Measurements from ENCODE around the gene PFKFB1.
"Not testable (repeated sequence)": the region's sequence is repeated elsewhere in the genome, so short reads cannot be mapped to it uniquely, and the experiment has no call there.

Gene PFKFB1

DNA sequence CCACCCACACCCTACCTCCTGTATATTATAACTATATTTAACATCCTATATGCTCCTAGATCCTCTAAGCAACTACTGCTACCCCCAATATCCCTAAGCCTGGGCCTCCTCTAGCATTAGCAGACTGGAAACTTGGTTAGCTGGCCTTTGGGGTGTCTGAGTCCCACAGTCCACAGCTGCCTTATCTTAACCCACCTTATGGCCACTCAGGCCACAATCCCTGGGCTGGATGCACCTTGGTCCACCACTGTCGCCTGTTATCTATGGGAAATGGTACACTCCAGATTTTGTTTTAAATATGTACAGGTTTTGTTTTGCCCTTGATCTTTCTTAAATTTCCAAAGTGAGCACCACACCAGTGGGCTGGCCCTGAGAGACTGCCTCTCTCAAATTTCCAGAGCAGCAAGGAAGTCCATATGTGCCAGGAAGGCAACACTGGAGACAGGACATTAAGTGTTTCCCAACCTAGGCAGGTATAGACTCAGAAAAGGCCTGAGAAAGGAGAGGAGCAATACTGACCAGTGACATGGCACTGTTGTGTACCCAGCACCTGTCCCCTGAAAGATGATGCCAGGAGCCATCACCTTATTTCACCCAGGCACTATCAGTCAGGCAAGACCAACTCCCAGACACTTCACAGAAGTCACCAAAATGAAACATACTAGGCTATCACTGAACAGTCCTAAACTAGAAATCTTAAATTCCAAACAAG is 921 bp downstream of the PFKFB1 start:
- DNase-seq, result no peak

DNA sequence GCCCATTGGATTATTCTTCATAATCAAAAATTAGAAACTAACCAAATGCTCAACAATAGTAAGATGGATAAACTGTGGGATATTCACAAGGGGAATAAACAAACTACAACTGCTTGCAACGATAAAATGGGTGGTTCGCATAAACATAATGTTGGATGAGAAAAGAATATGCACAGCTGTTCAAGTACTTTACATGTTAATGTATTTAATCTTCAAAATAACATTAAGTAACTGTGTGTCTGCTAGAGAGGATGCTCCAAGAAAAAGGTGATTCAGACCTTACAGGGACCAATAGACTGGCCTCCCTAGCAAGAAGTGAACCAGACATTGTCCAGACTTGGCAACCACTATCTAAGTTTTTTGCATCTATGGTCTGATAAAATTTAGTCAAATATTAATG is 2.3 kb downstream of the PFKFB1 start:
- no peak for DNase-seq

DNA sequence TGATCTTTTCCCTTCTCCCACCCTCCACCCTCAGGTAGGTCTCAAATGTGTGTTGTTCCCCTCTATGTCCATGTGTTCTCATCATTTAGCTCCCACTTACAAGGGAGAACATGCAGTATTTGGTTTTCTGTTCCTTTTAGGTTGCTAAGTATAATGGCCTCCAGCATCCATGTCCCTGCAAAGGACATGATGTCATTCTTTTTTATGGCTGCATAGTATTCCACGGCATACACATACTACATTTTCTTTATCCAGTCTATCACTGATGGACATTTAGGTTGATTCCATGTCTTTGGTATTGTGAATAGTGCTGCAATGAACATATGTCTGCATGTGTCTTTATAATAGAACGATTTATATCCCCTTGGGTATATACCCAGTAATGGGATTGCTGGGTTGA is 10.7 kb downstream of the PFKFB1 start:
- DNase-seq, result not testable (repeated sequence)

DNA sequence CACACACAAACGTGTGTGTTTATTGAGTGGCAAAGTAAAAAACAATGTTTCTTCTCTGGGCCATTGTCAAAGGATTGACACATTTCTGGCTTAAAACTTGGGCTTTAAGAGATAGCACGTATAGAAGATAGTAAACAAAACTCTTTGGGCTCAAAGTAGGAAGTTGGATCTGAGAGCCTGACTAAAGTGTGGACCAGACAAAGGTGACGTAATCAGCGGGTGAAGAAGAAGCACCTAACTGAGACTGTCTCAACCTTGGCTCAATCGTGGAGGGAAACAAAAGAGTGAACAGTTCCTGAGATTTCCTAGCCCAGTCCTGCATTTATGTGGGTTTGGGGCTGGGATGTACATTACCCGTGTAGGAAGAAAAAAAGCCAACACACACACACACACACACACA is 13.7 kb downstream of the PFKFB1 start:
- DNase-seq, result no peak

DNA sequence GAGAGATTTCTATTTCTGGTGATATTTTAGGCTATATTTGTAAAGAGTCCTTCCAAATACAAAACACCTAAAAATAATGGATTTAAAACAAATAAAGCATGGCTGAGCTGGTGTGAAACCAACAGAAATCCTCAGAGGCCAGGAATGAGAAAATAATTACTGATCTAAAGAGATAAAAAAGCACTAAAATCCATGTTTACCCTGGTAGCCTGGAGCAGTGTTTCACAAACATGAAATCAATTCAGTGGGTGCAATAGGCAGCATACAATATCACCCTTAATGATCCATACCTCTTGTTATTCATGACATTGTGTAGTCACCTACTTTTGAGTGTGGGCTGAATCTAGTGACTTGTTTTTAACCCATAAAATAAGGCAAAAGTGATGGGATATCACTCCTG is 14.6 kb downstream of the PFKFB1 start:
- DNase-seq, result no peak

DNA sequence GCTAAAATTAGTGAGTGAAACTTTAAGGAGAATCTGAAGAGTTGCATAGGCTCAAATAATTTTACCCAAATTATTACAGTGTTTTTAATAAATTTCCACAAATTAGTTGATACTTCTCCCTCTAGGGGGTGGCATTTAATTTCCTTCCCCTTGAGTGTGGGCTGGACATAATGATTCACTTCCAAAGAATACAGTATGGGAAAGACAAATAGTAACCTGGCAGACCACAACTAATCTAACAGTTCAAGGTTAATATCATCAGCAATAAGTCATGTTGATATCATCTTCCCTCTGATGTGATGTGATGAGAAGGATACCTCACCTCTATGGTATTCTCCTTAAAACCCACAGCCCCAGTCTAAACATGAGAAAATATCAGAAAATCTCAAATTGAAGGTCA is 15.5 kb downstream of the PFKFB1 start:
- DNase-seq, result no peak

DNA sequence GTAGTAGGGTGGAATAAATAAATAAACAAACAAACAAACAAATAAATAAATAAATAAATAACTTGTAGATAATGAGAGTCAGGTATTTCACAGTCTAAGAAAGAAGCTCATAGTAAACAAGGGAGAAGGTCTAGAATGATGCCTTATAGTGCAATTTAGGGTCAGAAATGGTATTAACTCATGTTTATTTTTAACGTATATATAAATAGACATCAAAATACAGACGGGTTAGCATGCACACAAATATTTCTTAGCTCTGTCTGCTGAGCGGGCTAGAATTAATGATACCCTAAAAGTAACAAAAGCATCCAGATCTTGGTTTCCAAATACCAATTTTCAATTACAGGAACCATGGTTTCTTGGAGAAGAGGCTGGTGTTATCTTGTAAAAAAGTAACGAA is 16.6 kb downstream of the PFKFB1 start:
- DNase-seq, result no peak

DNA sequence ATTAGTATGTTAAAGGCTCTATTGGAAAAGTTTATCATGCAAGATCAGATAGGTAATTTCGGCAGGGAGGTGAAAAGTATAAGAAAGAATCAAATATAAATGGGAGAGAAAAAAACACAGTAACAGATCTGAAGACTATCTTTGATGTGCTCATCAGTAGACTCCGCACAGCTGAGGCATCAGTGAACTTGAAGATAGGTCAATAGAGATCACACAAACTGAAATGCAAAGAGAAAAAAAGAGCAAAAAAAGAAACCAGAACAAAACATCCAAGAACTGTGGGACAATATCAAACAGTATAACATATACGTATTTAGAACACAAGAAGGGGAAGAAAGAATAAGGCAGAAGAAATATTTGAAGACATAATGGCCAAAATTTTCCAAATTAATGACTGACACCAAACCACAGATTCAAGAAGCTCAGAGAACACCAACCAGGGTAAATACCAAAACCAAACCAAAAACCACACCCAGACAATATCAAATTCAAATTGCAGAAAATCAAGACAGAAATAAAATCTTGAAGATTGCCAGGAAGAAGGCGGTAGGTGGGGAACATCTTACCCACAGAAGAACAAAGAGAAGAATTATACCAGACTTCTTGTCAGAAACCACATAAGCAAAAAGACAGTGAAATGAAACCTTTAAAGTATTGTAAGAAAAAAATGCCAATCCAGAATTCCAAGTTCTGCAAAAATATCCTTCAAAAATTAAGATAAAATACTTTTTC is 29.1 kb downstream of the PFKFB1 start:
- peak in 4 of 6 experiments; percentile 2 to 56 (median 54) for DNase-seq

DNA sequence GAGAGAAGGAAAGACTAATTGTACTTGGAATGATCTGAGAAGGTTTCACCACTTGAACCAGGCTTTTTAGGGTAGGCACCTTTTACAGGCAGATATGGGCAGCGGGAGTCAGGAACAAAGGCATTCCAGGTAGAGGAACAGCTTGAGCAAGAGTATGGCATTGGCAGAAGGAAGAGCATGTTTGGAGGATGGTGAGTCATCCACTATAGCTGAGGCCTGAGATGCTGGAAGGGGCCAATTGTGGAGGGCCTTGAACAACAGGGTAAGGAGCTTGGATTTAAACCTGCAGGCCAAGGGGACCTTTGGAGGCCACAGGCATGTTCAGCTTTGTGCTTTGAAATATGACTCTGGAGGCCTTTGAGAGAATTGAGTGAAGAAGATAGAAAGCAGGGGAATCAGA is 32.2 kb downstream of the PFKFB1 start:
- DNase-seq, result no peak

DNA sequence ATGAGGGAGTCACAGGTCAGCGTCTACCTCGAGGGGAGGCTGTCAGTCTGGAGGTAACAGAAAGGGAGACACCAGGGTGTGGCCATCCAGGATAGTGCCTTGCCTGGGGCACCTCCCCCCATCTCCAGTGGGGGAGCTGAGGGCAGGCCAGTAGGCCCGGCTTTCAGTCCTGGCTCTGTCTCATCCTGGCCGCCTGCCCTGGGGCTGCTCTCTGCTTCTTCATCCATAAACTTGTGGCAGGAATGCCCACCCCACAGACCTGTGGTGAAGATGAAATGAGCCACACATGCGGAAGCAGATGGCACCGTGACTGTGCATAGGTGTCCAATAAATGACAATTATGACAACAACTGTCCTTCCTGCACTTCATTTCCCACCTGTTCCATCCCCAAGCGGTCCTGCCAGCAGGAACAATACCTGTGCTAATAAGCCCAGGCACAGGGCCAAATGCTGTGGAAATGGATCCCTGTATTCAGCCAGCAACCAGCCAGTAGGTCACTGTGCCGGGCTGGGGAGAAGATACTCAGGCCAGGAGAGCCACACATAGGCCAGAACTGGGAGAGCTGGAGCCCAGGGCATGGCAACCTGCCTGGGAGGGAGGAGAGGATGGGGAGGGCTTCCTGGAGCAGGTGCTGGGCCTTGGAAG is 43.1 kb downstream of the PFKFB1 start:
- no peak for DNase-seq

DNA sequence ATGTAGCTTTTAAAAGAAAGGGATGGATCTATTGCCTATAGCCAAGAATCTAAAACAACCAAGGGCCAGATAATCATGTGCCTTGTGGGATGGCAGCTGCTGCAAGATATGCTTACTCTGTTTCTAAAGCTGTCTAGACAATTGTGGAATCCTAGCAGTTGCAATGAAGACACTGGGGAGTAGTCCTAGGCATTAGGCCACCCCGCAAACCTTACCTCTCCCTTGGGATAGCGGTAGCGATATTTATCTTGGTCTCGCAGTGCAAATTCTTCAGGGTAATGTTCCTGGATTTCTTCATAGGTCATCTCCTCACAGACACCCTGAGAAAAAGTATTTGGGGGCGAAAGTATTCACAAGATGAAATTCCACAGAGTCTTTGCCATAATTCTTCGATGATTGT is 48.8 kb downstream of the PFKFB1 start:
- DNase-seq, result no peak

DNA sequence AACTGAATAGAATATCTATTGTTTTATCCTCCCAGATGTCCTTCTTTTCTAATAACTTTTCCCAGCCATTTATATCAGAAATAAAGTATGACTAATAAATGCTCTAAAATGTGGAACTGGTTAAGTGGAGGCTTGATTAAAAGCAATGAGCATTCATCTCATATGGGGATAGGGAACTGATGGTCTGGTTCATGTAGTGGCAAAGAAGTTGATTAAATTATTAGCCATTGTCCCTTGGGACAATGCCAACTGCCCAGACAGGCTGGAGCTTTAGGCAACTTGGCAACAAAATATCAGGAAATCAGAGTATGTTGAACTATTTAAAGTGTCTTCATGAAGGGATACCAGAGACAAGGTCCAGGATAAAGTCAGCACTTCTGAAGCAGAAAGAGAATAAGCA is 49.2 kb downstream of the PFKFB1 start:
- no peak for DNase-seq

DNA sequence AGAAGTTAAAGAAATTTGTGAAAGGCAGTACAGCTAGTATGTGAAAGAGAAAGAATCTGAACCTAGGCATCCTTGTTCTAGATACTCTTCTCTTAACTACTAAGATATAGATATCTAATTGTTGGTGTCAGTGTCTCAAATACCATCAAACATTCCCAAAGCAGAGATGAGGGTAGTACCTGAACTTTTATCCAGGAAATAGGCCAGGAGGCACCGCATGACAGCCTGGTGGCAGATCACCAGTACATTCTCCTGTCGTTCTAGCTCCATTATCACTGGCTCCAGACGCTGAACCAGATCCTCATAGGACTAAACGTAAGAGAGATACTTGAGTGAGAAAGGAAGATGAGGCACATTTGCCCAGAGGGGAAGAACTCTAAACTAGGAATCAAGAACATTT is 56.6 kb downstream of the PFKFB1 start:
- DNase-seq, result no peak

DNA sequence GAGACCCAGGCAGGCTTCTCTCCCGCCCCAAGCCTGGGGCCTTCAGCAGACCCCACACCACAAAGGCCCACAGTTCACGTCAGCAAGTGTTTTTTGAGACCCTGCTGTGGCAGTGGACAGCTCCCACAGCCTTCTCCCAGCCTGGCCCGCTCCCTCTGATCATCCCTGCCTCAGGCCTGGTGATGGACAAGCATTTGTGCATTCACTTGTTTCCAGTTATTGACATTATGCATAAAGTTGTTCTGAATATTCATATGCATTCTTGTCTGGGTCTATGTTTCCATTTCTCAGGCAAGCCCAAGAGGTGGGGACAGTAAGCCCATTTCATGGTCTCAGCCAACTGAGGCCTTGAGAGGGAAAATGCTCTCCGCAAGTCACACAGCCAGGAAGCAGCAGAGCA is 58.7 kb downstream of the PFKFB1 start:
- no peak for DNase-seq

DNA sequence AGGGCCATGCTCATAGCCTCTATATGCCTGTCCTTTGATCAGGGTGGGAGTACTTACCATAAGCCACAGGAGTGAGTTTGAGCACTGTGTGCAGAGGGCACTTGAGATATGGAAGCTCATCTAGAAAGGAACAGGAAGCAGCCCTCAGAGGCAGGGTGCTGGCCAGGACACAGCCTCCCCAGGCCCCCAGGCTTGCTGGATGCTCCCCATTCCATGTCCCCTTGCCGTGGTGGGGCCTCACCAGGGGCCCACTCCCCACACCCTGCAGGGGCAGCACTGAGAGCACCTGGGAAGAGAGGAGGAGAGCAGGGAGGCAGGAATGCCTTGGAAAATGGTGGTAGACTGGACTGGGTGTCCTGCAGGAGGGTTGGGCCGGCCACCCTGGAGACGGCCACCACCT is 59.1 kb downstream of the PFKFB1 start:
- no peak for DNase-seq

DNA sequence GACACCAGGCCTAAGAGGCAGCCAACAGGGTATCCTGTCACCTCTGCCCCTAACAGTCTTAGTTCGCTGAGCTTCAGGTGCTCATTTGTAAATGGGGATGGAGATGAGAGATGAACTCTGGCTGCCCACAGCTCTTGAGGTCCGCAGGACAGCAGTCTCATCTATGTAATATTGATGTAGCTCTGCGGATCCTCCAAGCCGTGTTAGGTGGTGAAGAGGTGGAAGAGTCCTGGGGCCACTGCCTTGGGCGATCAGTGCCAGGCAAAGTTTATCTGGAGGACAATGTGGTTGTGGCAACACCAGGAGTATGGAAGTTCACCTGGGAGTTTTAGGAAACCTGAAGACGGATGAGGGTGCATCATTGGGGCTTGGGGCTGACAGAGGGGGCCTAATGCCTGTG is 59.9 kb downstream of the PFKFB1 start:
- no peak for DNase-seq

DNA sequence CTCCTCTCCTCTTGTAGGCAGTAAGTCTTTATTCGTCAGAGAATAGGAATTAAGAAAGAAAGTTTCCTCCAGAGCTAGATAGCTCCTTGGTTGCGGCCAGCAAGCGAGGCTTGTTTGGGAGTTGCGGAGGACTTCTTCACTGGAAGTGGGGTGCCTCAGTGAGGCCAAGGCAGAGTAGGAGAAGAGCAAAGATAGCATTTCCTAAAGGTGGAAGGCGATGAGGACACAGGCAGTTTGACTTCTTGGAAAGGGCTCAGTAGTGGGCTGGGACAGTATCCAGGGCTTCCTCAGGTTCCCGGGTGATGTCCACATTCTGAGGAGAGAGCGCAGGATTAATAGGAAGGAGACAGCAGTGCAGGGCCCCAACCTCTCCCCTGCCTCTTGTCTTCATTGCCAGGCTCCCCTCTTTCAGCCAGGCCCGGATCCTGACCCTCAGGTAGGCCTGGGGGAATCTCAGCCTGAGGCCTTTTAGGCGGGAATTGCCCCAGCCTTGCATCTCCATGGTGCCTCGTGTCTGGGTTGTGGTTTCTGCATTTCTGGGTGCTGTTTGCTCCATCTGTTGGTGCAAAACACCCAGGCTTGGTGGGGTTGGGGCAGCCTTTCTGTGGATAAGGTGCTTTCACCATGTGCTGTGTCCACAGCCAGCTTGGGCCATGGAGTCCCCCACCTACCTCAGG is 60.7 kb downstream of the PFKFB1 start:
- no peak for DNase-seq

DNA sequence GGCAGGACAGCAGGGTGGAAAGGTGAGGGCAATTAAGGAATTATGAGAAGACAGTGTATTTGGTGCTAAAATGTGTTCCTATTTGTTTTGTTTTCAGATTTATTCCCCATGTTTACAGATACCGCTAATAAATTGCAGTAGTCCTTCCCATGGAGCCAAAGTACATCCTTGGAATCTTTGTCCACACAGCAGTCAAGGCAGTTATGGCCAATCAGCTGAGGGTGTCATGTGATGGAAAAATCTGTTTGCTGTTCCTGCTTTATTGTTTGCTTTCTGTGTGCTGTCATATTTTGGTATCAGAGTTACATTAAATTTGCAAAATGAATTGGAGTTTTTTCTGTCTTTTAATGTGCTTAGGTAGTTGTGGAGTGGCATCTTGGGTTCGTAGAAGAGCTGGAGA is 62.9 kb downstream of the PFKFB1 start:
- no peak for DNase-seq

DNA sequence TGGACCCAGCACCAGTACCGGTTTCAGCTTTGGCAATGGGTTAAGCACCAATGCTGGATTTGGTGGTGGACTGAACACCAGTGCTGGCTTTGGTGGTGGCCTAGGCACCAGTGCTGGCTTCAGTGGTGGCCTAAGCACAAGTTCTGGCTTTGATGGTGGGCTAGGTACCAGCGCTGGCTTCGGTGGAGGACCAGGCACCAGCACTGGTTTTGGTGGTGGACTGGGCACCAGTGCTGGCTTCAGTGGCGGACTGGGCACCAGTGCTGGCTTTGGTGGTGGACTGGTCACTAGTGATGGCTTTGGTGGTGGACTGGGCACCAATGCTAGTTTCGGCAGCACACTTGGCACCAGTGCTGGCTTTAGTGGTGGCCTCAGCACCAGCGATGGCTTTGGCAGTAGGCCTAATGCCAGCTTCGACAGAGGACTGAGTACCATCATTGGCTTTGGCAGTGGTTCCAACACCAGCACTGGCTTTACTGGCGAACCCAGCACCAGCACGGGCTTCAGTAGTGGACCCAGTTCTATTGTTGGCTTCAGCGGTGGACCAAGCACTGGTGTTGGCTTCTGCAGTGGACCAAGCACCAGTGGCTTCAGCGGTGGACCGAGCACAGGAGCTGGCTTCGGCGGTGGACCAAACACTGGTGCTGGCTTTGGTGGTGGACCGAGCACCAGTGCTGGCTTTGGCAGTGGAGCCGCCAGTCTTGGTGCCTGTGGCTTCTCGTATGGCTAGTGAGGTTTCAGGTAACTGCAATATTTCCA is 63.5 kb downstream of the PFKFB1 start:
- DNase-seq, result no peak

DNA sequence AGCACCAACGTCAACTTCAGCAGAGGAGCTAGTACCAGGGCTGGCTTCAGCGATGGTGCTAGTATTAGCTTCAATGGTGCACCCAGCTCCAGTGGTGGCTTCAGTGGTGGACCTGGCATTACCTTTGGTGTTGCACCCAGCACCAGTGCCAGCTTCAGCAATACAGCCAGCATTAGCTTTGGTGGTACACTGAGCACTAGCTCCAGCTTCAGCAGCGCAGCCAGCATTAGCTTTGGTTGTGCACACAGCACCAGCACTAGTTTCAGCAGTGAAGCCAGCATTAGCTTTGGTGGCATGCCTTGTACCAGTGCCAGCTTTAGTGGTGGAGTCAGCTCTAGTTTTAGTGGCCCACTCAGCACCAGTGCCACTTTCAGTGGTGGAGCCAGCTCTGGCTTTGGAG is 65.1 kb downstream of the PFKFB1 start:
- no peak for DNase-seq

DNA sequence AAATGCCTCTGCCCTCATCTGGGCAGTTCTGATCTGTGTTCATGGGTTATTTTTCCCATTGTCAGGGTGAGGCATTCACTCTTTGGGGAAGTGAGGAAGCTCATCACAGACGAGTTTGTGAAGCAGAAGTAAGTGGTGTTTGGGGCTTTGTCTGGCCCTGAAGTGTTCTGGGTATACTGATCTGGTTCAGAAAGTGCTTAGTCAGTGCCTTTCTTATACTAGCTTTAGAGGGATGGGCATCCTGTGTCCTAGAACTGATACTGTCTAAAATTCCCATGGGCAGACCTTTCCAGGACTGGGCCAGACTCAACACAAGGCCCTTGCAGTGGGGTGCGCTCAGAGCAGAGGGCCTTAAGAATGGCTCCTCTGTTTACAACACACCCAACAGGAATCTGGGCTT is 67.0 kb downstream of the PFKFB1 start:
- no peak for DNase-seq

DNA sequence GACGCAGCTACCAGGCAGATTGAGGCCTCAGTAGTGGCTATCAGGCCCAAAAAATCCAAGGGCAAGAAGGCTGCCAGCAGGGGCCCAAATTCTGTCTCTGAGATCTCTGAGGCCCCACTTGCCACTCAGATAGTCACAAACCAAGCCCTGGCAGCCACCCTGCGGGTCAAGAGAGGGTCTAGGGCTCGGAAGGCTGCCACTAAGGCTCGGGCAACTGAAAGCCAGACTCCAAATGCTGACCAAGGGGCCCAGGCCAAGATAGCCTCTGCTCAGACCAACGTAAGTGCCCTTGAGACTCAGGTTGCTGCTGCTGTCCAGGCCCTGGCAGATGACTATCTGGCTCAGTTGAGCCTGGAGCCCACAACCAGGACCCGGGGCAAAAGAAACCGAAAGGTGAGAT is 70.6 kb downstream of the PFKFB1 start:
- no peak for DNase-seq

DNA sequence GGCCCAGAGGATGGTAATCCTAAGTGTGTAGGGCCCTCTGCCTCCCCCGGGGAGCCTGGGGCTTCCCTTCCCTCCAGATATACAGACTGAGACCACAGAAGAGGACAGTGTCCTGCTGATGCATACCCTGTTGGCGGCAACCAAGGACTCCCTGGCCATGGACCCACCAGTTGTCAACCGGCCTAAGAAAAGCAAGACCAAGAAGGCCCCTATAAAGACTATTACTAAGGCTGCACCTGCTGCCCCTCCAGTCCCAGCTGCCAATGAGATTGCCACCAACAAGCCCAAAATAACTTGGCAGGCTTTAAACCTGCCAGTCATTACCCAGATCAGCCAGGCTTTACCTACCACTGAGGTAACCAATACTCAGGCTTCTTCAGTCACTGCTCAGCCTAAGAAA is 71.4 kb downstream of the PFKFB1 start:
- no peak for DNase-seq

Measured in stimulated activated naive CD4-positive, alpha-beta T cell (primary cell).